Stomach smooth muscle (tissue), 2 donors: ENCODE results near the gene NELFCD.

Source experiments
- H3K27ac ChIP-seq: one replicate; pipeline ENCODE4 v1.7.0; 2013; ENCODE audit warnings: mild to moderate bottlenecking, low read length, inconsistent platforms
- H3K27me3 ChIP-seq, 2 donors: one replicate each; pipeline ENCODE4 v1.7.0; 2013; ENCODE audit warnings: low read length in 2 of 2; ENCODE audit not compliant: insufficient read depth in 2 of 2, control insufficient read depth in 1 of 2
- H3K36me3 ChIP-seq, 2 donors: one replicate each; pipeline ENCODE4 v1.7.0; 2013; ENCODE audit warnings: low read length in 2 of 2; ENCODE audit not compliant: control insufficient read depth in 2 of 2, insufficient read depth in 2 of 2
- H3K4me1 ChIP-seq: one replicate; pipeline ENCODE4 v1.7.0; 2013; ENCODE audit warnings: low read length; ENCODE audit not compliant: control insufficient read depth, insufficient read depth
- H3K4me3 ChIP-seq, 2 donors: one replicate each; pipeline ENCODE4 v1.7.0; 2013; ENCODE audit warnings: low read length in 2 of 2
- H3K9ac ChIP-seq, 2 donors: one replicate each; pipeline ENCODE4 v1.7.0; 2013; ENCODE audit warnings: low read length in 2 of 2, mild to moderate bottlenecking in 1 of 2
- H3K9me3 ChIP-seq, 2 donors: one replicate each; pipeline ENCODE4 v1.7.0; 2013; ENCODE audit warnings: low read length in 2 of 2; ENCODE audit not compliant: control insufficient read depth in 2 of 2
- donor health status: healthy.
- donor health status: Pancreatic carcinoma.

Gene NELFCD

DNA sequence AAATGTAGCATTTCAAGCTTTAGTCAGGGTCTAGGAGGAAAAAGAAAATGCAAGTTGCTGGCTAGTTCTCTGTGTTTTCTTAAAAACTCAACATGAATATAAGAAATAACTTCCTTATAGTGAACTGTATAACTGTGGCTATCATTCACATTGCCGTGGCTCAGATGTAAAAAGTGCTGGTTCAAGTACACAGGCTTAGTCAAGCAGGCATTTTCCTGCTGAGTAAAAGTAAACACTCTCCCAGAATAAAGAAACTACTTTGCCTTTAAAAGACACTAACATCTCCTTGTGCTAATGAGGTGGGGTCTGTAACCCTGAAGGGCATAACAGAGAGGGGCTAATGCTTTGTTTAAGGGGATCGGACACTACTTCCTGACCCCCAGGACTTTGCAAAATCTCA is 47.8 kb downstream of the NELFCD start:
- no peaks in the 10 kb centered on the region for H3K27me3 ChIP-seq
- H3K9ac ChIP-seq = no peak overlapping the region
- peaks cover 14% of the 10 kb centered on the region for H3K4me1 ChIP-seq
- H3K27ac ChIP-seq = no peak overlapping the region
- H3K9me3 ChIP-seq = no peaks in the 10 kb centered on the region
- peak overlapping the region in 1 of 2 donors; percentile 10 for H3K4me3 ChIP-seq
- H3K36me3 ChIP-seq = peaks cover 22 to 32% of the 10 kb centered on the region in 2 donors

DNA sequence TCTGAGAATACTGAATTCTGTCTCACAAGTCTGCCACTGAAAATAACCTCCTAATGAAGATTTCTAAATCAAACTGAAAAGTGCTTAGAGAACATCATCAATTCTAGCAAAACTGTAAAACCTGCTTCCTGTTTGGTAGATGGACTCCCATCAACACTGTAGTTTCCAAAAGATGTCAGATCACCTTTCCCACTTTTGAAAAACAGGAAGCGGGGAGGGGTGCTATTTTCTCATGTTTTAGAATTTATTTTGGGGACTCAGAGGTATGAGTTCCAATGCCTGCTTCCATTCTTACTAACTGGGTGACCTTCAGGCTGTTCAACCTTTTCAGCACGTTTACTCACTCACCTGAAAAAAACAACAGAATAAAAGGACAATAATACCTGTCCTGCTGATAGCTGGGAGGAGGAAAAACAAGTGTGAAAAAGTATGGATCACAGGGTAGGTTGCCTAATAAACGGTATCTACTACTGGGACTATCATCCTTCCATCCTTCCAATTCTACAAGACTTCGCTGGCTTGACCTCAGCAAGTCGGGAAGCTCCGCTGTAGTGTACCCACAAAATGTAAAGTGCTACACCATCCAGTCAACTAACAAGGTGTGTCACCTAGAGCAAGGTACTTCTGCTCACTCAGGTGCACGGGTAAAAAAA is 50.0 kb downstream of the NELFCD start:
- H3K27ac ChIP-seq = no peak overlapping the region
- peak overlapping the region; percentile 75 to 84 for H3K9ac ChIP-seq
- peaks cover 14% of the 10 kb centered on the region for H3K4me1 ChIP-seq
- H3K27me3 ChIP-seq = no peaks in the 10 kb centered on the region
- H3K36me3 ChIP-seq = peaks cover 18 to 30% of the 10 kb centered on the region in 2 donors
- peak overlapping the region; percentile 60 to 85 for H3K4me3 ChIP-seq
- no peaks in the 10 kb centered on the region for H3K9me3 ChIP-seq

DNA sequence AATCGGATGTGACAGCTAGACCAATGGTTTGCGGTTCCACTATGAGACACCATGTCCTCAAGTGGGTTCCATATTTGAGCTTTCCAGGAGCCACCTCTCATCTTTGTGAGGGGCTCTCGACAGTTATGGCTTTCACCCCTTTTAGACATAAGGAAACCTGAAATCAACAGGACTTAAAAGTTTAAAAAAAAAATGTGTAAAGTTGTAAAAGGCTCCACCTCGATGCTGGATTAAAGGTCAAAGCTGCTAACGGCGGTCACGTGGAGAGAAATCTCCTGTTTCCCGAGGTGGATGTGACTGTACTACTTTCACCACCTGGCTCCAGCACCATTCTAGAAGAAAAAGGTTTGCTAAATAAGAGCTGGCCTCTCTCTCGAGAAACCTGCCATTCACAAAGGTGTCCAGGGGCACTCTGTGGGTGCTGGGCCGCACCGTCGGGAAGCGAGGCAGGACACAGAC is 50.5 kb downstream of the NELFCD start:
- no peaks in the 10 kb centered on the region for H3K27me3 ChIP-seq
- H3K9me3 ChIP-seq = no peaks in the 10 kb centered on the region
- peak overlapping the region; percentile 75 to 84 for H3K9ac ChIP-seq
- H3K4me1 ChIP-seq = peaks cover 14% of the 10 kb centered on the region
- H3K36me3 ChIP-seq = peaks cover 21 to 34% of the 10 kb centered on the region in 2 donors
- peak overlapping the region; percentile 77 for H3K27ac ChIP-seq
- H3K4me3 ChIP-seq = peak overlapping the region; percentile 60 to 85

DNA sequence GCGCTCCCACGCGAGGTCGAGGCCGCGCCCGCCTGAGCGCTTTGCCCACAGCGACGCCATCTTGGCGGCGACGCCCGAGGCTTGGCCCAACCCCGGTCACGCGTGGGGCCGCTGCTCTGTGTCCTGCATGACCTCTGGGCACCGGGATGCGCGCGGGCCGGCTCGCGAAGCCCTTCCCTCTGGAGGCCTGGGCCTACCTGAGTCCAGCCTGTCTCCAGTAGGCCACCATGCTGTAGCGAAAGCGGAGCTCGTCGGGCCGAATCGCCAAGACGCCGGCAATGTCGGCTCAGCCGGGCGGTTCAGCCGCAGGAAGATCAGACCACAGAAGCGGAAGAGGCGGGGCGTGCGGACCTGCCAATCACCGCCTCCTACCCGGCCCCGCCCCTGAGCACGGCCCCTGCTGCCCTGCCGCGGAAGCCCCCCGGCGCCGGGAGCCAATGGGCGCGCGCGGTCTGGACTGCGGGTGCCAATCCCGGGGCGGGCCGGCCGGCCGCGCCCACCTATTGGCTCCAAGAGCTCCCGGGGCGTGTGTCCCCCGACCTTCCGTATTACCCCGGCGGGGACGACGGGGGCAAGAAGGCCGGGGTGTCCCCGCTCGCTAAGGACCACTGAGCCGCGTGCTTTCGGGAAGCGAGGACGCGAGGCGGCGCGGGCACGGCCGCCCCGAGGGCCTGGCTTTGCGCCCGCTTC is 51.1 kb downstream of the NELFCD start, which contains the start of gene ATP5F1E:
Gene ATP5F1E (minus strand): TSS at position 313 of the 690 bp plus-strand sequence. CDS start 84 bp downstream, at position 229.
- Histone ChIP-seq H3K36me3 (peaks cover 24 to 39% of the 10 kb centered on the region in 2 donors), H3K9ac (peak within 1 kb of the TSS; percentile 75 to 84), H3K27me3 (no peaks in the 10 kb centered on the region), H3K4me3 (peak within 1 kb of the TSS; percentile 72 to 85), H3K9me3 (no peaks in the 10 kb centered on the region), H3K27ac (peak within 1 kb of the TSS; percentile 77), H3K4me1 (peaks cover 14% of the 10 kb centered on the region)

DNA sequence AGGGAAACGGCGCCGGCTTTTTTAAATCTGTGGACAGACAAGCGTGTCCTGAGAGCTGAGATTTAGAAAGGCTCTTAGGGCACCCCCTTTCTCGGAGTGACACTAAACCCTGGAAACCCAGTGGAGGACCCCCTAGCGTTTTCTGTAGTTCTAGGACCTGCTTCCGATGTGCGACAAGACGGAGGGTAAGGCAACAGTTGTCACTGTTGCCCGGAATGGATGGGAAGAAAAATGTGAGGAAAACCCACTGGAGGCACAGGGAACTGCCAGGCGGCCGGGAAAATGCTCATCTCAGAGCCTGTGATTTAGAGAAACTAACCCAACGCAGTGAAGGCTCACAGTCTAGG is 51.6 kb downstream of the NELFCD start:
- Histone ChIP-seq H3K27me3 (no peaks in the 10 kb centered on the region), H3K9me3 (no peaks in the 10 kb centered on the region), H3K36me3 (peaks cover 24 to 41% of the 10 kb centered on the region in 2 donors)

DNA sequence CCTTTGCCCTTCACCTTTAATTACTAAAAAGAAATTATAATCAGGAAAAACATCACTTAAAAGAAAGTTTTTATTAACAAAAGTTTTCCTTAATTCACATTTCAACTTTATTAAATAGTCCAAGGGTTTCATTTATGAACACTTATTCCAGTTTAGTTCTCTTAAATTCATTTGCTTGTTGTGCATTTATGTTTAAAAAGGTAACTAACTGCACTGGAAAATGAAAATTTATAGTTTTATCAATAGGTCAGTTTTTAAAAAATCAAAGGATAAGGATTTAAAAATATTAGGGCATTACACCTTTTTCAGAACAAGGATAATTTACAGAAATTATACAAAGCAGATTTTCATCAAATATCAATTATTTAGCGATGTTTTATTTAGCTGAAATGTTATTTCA is 52.0 kb downstream of the NELFCD start:
- H3K9ac ChIP-seq = peak overlapping the region in 1 of 2 donors; percentile 67
- H3K27me3 ChIP-seq = no peaks in the 10 kb centered on the region
- H3K4me3 ChIP-seq = peak overlapping the region; percentile 72 to 85
- peaks cover 14% of the 10 kb centered on the region for H3K4me1 ChIP-seq
- no peaks in the 10 kb centered on the region for H3K9me3 ChIP-seq
- peaks cover 28 to 40% of the 10 kb centered on the region in 2 donors for H3K36me3 ChIP-seq
- peak overlapping the region; percentile 77 for H3K27ac ChIP-seq

More for the DNA sequence above, 51.6 kb downstream of the NELFCD start:
- Histone ChIP-seq H3K4me3 (peak overlapping the region; percentile 72 to 85), H3K9ac (peak overlapping the region; percentile 67 to 72), H3K27ac (peak overlapping the region; percentile 77), H3K4me1 (peaks cover 14% of the 10 kb centered on the region)

DNA sequence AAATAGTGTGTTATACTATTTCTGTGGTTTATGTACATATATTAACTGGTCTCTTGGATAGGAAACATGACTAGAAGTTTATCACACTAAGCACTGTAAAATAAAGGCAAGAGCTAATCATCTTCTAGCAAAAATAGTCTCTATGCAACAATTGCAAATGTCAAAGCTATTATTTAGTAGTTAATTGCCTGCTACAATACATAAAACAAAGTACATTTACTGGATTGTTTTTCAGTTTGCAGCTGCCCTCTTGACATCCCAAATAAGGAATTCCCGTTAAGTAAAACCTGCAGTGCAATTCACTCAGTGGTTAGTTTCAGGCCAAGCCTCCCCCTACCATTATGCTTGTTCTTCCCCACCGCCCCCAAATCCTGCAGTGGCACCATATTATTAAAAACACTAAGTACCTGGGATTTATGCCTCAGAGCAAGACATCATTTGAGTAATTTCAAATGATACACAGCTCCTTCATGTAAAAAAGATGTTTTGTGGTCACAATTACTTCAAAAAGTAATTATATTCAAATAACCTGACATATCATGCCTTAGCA is 52.6 kb downstream of the NELFCD start:
- H3K4me3 ChIP-seq = no peak overlapping the region
- H3K36me3 ChIP-seq = peaks cover 28 to 38% of the 10 kb centered on the region in 2 donors
- H3K4me1 ChIP-seq = peaks cover 14% of the 10 kb centered on the region
- H3K27ac ChIP-seq = no peak overlapping the region
- H3K9ac ChIP-seq = no peak overlapping the region
- H3K9me3 ChIP-seq = no peaks in the 10 kb centered on the region
- H3K27me3 ChIP-seq = no peaks in the 10 kb centered on the region

DNA sequence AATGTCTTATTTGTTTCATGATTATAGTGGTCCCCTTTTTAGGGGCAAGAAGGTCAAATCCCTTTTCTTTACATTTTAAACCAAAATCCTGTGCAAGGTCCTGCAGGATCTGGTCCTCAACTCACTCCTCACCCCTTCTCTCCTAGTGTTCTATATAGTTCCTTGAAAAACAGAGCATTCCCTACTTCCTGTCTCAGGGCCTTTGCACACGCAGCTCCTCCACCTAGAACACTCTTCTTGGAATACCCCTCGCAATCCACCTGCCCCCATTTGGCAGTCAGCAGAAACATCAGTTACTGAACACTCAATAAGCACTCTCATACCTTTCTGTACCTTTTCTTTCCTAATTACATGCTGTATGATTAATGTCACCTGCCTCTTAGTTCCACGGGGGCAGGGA is 54.3 kb downstream of the NELFCD start:
- H3K4me3 ChIP-seq = no peak overlapping the region

DNA sequence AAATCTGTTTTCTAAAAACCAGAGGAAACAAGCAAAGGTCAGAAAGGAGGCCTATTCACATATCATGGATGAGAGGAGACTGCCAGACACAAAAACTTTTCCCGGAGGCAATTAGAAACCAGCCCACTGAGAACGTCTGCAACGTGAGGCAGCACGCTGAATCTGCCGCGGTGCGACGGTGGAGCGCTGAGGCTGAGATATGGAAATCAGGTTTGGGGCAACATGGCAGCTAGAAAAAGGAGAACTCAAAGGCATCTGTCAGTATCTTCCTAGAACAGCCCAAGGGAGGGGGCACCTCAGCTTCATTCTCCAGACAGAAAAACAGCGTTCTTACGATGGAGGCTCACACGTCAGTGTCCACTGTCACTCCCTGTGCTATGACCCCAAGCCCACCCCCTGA is 56.3 kb downstream of the NELFCD start:
- Histone ChIP-seq H3K27ac (no peak overlapping the region), H3K27me3 (no peaks in the 10 kb centered on the region), H3K36me3 (peaks cover 24 to 29% of the 10 kb centered on the region in 2 donors), H3K4me3 (no peak overlapping the region), H3K9me3 (no peaks in the 10 kb centered on the region), H3K4me1 (peaks cover 11% of the 10 kb centered on the region), H3K9ac (no peak overlapping the region)

More for the DNA sequence above, 54.3 kb downstream of the NELFCD start:
- Histone ChIP-seq H3K36me3 (peaks cover 24 to 30% of the 10 kb centered on the region in 2 donors), H3K27ac (no peak overlapping the region), H3K4me1 (peaks cover 9% of the 10 kb centered on the region), H3K9me3 (no peaks in the 10 kb centered on the region), H3K9ac (no peak overlapping the region), H3K27me3 (no peaks in the 10 kb centered on the region)

DNA sequence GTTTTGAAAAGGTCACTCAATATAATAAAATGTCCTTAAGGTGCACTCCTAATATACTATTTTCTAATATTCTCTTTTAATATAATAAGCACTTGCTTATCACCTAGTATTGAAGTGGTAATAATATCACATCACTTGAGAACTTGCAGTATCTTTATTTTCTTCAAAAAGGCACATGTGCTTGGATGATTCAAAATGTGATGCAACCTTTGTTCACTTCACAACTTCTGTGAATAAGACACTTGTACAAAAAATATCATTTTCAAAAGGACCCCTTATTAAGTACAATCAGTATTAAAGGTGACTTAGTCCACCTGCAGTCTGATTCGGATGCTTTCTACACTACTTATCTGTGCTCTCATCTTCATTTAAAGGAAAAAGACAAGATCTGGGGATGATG is 58.2 kb downstream of the NELFCD start:
- no peaks in the 10 kb centered on the region for H3K9me3 ChIP-seq
- no peak overlapping the region for H3K4me3 ChIP-seq
- peaks cover 15% of the 10 kb centered on the region for H3K4me1 ChIP-seq
- H3K9ac ChIP-seq = no peak overlapping the region
- no peaks in the 10 kb centered on the region for H3K27me3 ChIP-seq
- peaks cover 24 to 29% of the 10 kb centered on the region in 2 donors for H3K36me3 ChIP-seq
- no peak overlapping the region for H3K27ac ChIP-seq
